ENCODE measurements around the gene EXOC3L1.

The EXOC3L1 gene

DNA sequence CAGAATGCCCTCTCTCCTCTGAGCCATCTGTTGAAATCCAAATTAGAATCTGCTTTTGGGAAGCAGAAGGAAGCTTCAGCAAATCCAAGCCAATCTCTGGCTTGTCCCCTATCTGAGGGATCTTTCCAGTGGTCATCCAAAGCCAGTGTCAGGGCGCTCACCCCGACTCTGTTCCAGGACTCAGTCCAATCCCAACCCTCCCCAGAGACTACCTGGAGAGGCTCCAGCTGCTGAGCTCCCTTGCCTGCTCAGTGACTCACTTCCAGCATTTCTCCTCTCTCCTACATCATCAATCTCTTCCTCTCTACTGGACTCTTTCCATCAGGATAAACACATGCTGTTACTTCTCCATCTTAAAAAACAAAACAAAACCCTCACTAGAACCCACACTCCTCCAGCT is 8.6 kb downstream of the EXOC3L1 start:
- DNase-seq, result no peak

GRCh38 chr16:67180166-67180565 is 9.8 kb downstream of the EXOC3L1 start:
- DNase-seq, result no peak

GRCh38 chr16:67179421-67180080 is 10.4 kb downstream of the EXOC3L1 start:
- DNase-seq, result no peak

DNA sequence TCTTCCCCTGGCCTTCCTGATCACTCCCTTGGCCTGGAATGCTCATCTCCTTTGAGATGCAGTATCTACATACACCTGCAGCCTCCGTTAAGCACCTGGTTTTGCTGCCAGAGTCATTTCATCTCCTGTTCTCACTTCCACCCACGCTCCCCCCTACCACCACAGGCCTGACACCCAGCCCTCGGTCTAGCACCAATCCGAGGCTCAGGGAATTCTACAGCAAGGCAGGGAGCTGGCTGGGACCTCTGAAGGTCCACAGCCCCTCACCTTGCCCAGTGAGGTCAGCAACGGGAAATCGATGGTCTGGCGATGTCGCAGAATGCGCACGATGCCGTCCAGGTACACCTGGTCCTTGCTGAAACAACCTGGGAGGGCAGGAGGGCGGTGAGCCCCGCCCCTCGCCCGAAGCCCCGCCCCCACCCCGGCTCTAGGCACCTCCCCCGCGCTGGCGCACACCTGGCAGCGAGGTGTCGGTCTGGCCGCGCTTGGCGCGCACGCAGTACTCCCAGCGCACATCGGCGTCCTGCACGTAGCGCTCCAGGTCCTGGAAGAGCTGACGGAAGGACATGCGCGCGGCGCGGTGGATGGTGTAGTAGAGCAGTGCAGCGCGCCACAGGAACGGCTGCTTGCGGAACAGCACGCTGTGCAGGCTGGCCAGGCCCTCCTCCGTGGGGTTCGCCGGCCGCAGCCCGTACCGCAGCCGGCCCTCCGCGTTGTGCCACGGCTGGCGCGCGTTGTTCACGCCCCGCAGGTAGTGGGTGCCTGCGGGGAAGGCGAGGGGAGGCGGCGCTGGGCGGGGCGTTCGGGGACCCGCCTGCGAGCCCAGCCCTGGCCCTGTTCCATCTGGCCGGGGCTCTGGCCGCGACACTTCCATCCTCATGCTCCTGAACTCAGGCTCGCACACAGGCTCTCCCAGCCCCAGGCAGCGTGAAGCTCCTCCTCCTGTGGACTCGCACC is 11.9 kb downstream of the EXOC3L1 start:
- peak; percentile 61 for DNase-seq

- DNase-seq, result no peak
Measured at GRCh38 chr16:67176662-67177061, 13.3 kb downstream of the EXOC3L1 start.

GRCh38 chr16:67174706-67175231 is 15.2 kb downstream of the EXOC3L1 start:
- DNase-seq, result no peak

DNA sequence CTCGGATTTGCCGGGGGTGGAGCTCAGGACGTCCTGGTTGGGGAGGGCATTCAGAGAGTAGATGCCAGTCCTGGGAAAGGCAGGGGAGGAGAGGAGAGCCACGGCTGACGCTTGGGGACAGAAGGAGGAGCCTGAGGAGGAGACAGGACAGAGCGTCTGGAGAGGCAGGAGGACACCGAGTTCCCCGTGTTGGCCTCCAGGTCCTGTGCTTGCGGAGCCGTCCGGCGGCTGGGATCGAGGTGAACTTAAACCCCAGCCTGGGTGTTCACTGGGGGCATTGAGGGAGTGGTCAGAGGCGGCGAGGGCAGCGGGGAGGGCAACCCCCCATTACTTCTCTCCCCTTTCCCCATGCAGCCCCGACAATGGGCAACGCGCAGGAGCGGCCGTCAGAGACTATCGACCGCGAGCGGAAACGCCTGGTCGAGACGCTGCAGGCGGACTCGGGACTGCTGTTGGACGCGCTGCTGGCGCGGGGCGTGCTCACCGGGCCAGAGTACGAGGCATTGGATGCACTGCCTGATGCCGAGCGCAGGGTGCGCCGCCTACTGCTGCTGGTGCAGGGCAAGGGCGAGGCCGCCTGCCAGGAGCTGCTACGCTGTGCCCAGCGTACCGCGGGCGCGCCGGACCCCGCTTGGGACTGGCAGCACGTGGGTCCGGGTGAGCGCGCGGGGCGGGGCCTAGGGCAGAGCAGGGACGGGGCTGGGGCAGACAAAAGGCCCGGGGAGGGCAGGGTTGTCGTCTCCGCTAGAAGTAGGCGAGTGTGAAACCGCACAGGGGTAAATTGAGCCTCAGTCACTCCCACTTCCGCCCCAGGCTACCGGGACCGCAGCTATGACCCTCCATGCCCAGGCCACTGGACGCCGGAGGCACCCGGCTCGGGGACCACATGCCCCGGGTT is 15.9 kb downstream of the EXOC3L1 start:
- peak; percentile 39 for DNase-seq

DNA sequence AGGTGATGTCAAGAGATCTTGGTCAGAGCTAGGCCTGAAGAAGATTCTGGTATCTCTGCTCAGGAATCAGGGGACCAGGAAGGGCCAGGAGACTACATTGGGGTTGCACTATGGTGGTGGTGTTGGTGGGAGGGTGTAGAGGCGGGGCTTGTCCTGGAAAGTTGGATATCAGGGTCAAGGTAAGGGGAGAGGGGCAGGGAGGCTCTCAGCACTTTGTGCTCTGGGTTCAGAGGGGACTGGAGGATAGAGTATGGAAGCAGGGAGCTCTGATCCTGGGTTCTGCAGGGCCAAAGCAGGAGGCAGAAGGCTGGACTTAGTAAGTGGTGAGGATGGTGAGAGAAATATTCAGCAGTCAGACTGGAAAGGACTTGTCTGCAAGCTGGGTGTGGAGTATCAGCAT is 16.6 kb downstream of the EXOC3L1 start:
- no peak for DNase-seq

DNA sequence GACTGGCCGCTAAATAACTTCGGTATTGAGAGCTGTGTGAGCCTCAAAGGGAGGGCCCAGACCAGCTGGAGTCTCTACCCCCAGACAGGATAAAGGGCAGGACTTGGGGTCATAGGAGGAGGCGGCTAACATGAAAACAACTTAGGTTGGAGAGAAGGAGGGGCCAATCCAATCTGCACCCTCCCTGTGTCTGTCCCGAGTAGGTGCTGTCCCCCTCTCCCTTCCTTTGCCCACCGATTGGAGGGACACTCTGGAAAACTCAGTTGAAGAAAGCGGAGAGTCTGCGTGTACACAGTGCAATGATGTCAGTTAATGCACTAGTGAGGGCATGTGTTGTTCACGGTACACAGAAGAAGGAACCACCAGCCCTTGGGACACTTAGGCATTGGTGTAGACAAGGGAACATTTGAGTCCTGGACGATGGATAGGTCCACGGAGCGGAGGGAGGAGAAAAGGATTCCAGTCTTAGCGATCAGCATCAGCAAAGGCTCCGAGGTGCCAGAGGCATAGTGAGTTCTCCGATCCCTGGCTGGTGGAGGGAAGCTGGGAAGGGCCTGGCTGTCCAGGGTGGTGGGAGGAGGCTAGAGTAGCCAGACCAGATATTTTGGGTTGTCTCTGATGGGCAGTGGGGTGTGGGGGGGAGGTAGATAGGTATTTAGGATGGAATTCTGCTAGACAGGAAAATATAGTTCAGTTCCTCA is 18.8 kb downstream of the EXOC3L1 start:
- DNase-seq, result no peak

GRCh38 chr16:67170168-67170948 is 19.6 kb downstream of the EXOC3L1 start, which contains the start of gene NOL3:
Gene NOL3 (plus strand): TSS chr16:67170538.
- DNase-seq, result peak; percentile 53

DNA sequence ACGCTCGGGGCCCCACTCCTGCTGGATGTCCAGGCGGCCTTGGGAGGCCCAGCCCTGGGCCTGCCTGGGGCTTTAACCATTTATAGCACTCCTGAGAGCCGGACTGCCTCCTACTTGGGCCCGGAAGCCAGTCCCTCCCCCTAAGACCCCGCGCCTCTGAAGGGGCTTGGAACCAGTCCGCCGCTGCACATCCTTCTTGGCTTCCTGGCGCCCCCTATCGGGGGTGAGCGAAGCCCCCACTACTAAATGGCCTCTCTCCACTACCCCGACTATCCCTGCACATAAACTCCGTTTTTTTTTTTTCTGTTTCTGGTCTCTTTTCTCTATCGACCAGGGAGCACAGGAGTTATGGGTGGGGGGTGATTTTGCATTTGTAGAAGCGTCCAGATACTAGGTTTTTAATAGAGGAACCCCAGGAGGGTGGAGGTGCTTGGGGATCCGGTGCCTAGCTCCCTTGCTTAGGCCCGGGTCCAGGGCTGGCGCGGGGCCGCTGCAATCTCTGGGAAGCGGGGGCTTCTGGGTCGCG is 20.2 kb downstream of the EXOC3L1 start:
- DNase-seq, result no peak

GRCh38 chr16:67169011-67169451 is 20.9 kb downstream of the EXOC3L1 start:
- DNase-seq, result no peak

- DNase-seq, result no peak
Measured at GRCh38 chr16:67167588-67167987, 22.3 kb downstream of the EXOC3L1 start.

DNA sequence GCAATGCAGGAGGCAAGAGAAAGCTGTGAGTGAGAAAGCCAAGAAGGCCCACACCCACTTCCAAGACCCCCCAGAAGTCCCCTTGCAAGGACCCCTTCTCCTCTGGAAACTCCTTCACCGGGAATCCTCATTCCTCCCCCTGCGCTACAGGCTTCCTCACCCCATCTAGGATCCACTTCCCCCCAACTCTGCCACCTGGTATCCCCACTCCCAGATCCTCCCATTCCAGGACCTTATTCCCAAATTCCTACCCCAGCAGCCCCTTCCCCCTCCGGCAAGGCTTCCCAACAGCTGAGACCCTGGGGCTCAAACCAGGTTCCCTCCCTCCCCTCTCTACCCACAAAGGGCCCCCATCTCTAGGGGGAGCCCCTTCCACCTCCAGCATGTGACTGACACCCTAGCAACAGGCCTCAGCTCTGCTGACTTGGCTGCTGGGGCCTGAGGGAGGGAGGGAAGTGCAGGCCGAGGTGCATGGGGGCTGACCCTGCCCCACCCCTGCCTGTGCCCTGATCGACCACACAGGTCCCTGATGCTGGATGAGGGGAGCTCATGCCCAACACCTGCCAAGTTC is 23.3 kb downstream of the EXOC3L1 start:
- DNase-seq, result no peak

GRCh38 chr16:67166110-67166547 is 23.8 kb downstream of the EXOC3L1 start:
- no peak for DNase-seq

GRCh38 chr16:67165121-67166078 is 24.5 kb downstream of the EXOC3L1 start:
- DNase-seq, result no peak

GRCh38 chr16:67164599-67165061 is 25.3 kb downstream of the EXOC3L1 start, which contains the start of gene HSF4:
Gene HSF4 (plus strand): TSS chr16:67164745. CDS start chr16:67164812, 67 bp downstream.
- DNase-seq, result no peak

- DNase-seq, result no peak
Measured at GRCh38 chr16:67163999-67164558, 25.9 kb downstream of the EXOC3L1 start.
